GM19193 (cell line): ENCODE data around the gene CCNB2.

Source experiments
- POLR2A ChIP-seq: IDR thresholded peaks from 4 replicates; pipeline ENCODE4 v1.6.1; 2011; ENCODE audit not compliant: insufficient read depth, insufficient read length; ENCODE audit errors: extremely low read depth

The CCNB2 gene

DNA sequence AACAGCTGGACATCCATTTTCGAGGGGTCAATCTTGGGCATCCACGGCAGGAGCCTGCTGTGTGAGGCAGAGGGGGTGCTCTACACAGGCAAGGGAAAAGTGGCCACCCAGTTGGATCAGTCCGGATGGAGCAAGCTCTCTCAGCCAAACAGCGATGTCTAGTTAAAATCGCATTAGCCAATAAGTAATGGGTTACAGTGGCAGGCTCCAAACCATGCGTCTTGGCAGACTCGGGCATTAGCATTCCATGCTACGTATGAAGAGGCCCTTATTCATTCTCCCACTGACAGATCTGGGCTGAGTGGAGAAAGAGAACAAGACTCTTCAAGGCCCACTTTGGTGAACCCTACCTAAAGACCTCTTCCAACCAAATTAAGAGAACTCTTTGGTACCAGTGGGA lies 49.3 kb downstream of the CCNB2 start:
- no peak for TF ChIP-seq POLR2A

DNA sequence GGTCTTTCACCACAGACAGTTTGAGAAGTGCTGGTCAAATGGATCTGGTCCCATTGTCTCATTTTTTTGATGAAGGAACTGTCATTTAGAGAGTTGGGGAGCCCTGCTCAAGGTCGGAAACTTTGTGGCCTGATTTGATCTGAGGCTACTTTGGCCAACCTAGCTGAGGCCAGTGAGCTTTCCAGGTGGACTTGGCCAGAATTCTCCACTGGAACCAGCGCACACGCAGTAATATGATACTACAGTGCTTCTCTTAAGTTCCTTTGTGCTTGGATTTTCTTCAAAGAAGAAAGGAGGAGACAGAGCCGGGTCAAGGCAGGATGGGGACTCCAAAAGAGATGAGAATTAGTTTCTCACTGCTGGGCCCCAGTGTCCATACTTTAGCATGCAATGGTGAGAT lies 50.5 kb downstream of the CCNB2 start:
- no peak for TF ChIP-seq POLR2A

GRCh38 chr15:59157396-59157795 lies 52.5 kb downstream of the CCNB2 start:
- no peak for TF ChIP-seq POLR2A

GRCh38 chr15:59157840-59158700 lies 53.1 kb downstream of the CCNB2 start:
- TF ChIP-seq POLR2A = no peak

- no peak for TF ChIP-seq POLR2A
These were observed 53.7 kb downstream of the CCNB2 start for GRCh38 chr15:59158701-59159034.

DNA sequence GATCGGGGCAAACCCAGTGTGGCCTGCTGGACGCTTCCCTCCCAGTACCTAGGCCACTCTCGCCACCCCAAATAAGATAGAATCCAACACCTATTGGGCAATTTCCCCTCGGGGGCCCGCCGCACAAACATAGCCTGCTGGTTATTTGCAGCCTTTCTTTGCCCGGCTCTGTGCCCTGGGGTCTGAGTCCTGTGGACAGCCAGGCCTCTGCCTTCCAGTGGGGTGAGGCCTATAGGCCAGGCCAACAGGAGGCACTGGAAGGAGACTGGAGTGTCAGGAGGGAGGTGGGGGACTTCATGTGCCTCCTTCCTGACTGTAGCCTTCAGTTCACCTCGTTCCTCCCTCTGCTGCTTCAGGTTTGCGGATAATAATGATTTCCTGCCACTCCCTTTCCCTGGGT lies 54.3 kb downstream of the CCNB2 start:
- no peak for TF ChIP-seq POLR2A

GRCh38 chr15:59160880-59161593 lies 56.1 kb downstream of the CCNB2 start:
- TF ChIP-seq POLR2A = no peak

DNA sequence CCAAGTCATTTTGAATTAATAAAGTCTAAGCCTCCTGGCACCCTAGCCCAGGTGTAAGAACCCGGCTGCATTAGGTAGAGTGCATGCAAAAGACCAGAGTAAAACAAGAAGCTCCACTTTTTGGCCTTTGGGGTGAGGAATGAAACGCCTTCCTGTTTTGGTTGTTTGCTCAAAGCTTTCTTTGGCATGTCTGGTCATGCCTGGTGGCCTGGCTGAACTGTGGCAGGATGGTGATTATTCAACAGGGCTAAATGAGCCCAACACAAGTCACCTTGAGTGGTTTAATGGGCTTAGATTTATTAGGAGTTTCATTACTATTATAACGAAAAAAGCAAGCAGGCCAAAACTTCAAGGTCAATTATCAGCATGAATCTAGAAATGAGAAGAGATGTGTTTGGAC lies 60.8 kb downstream of the CCNB2 start:
- TF ChIP-seq POLR2A = no peak

DNA sequence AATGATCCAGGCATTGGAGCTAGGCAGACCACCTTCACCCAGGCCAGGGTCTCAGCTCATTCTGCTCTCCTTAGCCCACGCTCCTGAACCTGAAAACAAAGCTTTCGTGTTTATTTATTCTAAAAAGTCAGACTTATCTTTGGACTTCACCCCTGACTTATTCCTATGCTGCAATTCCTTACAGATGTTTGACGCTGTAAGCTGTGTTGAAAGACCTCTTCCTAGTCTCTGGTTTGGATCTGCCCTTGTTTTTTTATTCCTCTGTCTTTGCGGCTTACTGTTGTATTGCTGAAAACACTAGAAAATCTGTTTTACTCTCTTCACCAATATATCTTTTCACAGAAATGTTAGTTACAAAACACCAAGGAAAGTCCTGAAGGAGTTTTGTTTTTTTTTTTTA lies 61.2 kb downstream of the CCNB2 start:
- no peak for TF ChIP-seq POLR2A

DNA sequence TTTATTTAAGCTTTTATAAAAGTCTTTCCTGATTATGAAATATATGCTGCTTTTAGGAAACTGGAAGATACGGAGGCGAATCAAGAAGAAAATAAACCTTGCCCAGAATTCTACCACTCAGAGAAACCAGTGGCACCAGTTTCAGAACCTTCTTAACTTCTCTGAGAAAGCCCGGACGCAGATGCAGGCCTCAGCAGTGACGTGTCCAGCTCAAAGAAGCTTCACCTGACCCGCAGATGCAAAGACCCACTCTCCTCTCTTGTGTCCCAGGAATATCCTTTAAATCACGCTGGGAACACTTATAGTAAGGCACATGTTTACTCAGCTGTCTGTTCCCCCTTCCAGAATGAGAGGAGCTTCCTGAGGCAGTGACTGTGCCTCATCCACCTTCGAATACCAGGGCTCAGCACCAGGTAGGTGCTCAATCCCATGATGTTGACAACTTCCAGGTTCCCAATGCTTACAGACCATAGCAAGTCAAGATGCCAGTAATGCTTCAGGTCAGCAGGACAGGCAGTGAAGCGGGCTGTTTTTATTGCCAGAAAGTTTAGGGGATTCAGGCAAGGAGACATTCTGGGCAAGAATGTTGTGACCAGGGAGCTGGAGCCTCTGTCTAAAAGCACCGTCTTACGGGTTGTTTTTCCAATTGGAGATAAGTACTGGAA lies 61.8 kb downstream of the CCNB2 start:
- no peak for TF ChIP-seq POLR2A

DNA sequence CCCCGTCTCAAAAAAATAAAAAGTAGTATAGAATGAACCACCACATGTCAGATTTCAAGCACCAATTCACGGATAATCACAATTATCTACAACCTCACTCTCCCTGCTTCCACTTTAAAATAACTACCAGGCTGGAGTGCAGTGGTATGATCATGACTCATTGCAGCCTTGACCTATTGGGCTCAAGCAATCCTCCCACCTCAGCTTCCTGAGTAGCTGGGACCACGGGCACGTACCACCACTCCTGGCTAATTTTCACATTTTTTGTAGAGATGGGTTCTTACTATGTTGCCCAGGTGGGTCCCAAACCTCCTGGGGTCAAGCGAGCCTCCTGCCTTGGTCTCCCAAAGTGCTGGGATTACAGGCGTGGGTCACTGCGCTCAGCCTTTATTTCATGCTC lies 63.6 kb downstream of the CCNB2 start:
- TF ChIP-seq POLR2A = no peak

DNA sequence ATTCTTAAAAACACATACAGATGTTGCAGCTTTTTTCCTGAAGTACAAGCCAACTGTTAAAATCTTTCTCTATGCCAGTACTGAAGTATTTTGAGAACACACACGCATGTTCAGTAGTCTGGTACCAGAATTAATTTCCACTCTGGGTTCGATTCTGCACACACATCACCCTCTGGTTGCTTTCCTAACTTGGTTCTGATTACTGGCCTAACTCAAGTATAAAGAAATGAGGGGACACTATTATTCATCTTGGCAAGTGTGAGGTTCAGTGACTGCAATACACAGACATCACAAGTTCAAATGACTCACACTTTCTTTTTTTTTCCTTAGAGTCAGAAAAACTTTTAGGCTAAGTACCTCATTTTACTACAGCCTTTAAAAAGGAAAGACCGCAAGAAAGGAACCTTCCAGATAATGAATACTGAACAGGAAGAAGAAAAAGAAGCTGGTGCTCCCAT lies 64.3 kb downstream of the CCNB2 start:
- no peak for TF ChIP-seq POLR2A

GRCh38 chr15:59170295-59171066 lies 65.5 kb downstream of the CCNB2 start:
- TF ChIP-seq POLR2A = no peak

- TF ChIP-seq POLR2A = no peak
These were observed 66.1 kb downstream of the CCNB2 start for GRCh38 chr15:59171067-59171397.

DNA sequence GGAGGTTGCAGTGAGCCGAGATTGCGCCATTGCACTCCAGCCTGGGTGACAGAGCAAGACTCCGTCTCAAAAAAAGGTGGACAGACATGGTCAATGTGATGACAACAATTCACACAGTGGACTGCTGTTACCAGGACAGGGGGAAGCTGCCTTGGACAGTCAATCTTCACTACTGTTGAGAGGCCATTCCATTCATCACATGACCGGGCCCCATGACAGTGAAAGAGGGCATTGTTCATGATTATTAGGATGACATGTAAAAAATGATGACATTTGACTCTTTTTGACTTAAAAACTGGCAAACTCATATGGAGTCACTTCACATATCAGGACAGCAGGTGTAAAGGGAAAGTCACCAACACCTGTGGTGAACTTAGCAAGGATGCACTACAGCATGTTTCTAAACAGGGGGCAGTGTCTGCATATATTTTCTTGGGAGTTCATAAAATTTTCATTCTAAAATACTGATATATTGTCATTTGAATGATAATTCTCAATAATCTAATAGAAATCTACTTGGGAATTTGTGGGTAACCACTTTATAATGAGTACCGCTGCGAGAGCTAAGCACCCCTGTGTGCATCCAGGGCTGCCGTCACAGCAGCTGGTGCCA lies 67.4 kb downstream of the CCNB2 start:
- TF ChIP-seq POLR2A = no peak

DNA sequence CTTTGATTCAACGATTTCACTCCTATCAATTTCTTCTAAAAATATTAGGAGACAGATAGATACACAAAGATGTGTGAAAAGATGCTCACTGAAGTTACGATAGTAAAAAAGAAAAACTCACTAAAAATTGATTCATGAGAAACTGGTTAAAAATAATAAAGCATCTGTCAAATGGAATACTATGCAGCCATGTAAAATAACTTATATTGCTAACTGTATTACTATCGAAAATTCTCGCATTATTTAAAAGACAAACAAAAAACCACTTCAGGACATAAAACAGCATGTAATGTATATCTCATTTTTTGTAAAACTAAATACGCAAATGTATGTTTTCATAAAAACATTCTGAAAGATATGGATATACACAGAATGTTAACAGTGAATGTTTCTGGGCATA lies 68.2 kb downstream of the CCNB2 start:
- no peak for TF ChIP-seq POLR2A
